ENCODE data around the gene ESYT2. TPM values are rescaled to one million over a fixed set of nuclear protein-coding genes. Genes with fewer than 3 reads are reported as not detected.

The ESYT2 gene
- total and polyA plus RNA-seq, 9 of the 15 experiments (the other 6 are each of a cell fraction or from before 2014, with no cell fraction given), result 5.8 to 86.9 (median 64.7) TPM

DNA sequence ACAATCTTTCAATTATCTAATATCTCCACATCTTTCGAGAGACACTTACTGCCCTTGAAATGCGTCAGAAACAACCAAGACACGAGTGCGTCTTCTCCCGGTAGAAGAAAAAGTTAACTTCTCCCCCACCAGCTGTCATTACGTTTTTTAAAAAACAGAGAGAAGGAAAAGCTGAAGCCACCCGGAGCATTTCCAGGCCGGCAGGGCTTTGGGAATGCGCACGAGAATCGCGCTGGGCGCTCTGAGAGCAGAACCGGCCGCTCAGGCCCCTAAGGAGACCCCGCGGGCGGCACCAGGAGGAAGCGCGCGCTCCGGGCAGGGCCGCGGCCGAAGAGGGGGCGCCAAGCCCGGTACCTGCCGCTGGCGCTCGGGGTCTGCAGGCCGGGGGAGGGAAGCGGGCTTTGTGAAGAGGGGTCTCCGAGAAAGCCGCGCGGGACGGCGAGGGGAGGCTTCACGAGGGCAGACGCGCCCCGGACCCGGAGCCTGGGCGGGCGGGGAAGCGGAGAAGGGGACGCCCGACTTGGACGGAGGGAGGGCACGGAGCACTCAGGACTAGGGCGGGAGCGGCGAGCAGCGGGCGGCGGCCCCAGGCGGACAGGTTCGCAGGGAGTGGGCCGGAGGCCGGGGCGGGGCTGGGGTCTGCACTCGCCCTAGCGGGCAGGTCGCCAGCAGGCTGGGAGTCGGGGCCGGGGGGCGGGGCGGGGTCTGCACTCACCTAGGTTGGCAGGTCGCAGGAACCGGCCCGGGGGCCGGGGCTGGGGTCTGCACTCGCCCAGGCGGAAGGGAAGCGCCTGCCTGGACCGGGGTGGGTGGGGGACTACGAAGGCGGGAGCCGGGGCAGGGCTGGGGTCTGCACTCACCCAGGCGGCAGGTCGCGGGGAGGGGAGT, 932 bp downstream of the ESYT2 start (continued):
- TF ChIP-seq, protein P1, sequence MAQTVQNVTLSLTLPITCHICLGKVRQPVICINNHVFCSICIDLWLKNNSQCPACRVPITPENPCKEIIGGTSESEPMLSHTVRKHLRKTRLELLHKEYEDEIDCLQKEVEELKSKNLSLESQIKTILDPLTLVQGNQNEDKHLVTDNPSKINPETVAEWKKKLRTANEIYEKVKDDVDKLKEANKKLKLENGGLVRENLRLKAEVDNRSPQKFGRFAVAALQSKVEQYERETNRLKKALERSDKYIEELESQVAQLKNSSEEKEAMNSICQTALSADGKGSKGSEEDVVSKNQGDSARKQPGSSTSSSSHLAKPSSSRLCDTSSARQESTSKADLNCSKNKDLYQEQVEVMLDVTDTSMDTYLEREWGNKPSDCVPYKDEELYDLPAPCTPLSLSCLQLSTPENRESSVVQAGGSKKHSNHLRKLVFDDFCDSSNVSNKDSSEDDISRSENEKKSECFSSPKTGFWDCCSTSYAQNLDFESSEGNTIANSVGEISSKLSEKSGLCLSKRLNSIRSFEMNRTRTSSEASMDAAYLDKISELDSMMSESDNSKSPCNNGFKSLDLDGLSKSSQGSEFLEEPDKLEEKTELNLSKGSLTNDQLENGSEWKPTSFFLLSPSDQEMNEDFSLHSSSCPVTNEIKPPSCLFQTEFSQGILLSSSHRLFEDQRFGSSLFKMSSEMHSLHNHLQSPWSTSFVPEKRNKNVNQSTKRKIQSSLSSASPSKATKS (CRISPR knock-in tag; IDR thresholded peaks at IDR 0.05), result no peak
- TF ChIP-seq TAF1 (IDR thresholded peaks at IDR 0.05; ENCODE audit: control insufficient read depth, extremely low read depth, insufficient read depth, low read length, severe bottlenecking), result no peak
- TF ChIP-seq SPI1 (IDR thresholded peaks at IDR 0.05; ENCODE audit: borderline replicate concordance, low read depth, low read length), result 0 out of 2 replicates have a peak, but pooled peaks have one; percentile 22
- TF ChIP-seq ZNF778 (CRISPR knock-in tag; IDR thresholded peaks at IDR 0.05), result no peak
- peak; percentile 46; the same call in 1 of the 2 replicates for TF ChIP-seq ELF1 (tag; IDR thresholded peaks at IDR 0.05)
- peak; percentile 23 for TF ChIP-seq CHD4 (IDR thresholded peaks at IDR 0.05; ENCODE audit: insufficient read depth, insufficient replicate concordance, low read depth, low read length, poor library complexity, severe bottlenecking)
- TF ChIP-seq RAD51 (IDR thresholded peaks at IDR 0.05; ENCODE audit: borderline replicate concordance, low read depth), result no peak
- no peak for TF ChIP-seq NCOA4 (IDR thresholded peaks at IDR 0.05; ENCODE audit: partially characterized antibody)
- no peak for TF ChIP-seq TCF3 (CRISPR knock-in tag; IDR thresholded peaks at IDR 0.05)
- no peak for TF ChIP-seq CREB1 (IDR thresholded peaks at IDR 0.05)
- TF ChIP-seq CREB1 (CRISPR knock-in tag; IDR thresholded peaks at IDR 0.05), result no peak
- no peak for TF ChIP-seq ZNF780A (CRISPR knock-in tag; IDR thresholded peaks at IDR 0.05)
- no peak for TF ChIP-seq MCM5 (IDR thresholded peaks at IDR 0.05; ENCODE audit: low read depth)
- TF ChIP-seq BRD4 (IDR thresholded peaks at IDR 0.05), result no peak; the same call in 1 of the 2 replicates
- TF ChIP-seq NR2C2 (CRISPR knock-in tag; IDR thresholded peaks at IDR 0.05), result no peak
- no peak for TF ChIP-seq NR2C2 (tag; IDR thresholded peaks at IDR 0.05)
- TF ChIP-seq, protein P2, sequence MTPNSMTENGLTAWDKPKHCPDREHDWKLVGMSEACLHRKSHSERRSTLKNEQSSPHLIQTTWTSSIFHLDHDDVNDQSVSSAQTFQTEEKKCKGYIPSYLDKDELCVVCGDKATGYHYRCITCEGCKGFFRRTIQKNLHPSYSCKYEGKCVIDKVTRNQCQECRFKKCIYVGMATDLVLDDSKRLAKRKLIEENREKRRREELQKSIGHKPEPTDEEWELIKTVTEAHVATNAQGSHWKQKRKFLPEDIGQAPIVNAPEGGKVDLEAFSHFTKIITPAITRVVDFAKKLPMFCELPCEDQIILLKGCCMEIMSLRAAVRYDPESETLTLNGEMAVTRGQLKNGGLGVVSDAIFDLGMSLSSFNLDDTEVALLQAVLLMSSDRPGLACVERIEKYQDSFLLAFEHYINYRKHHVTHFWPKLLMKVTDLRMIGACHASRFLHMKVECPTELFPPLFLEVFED (CRISPR knock-in tag; conservative IDR thresholded peaks at IDR 0.05), result no peak
- no peak for TF ChIP-seq MIER1 (IDR thresholded peaks at IDR 0.05; ENCODE audit: low read depth)
- TF ChIP-seq PHF20 (IDR thresholded peaks at IDR 0.05; ENCODE audit: partially characterized antibody), result peak; percentile 12
- 0 out of 2 replicates have a peak, but pooled peaks have one; percentile 5 for TF ChIP-seq TAL1 (IDR thresholded peaks at IDR 0.05)
- no peak for TF ChIP-seq MTF1 (CRISPR knock-in tag; IDR thresholded peaks at IDR 0.05; ENCODE audit: borderline replicate concordance)
- peak; percentile 57; the same call in 1 of the 2 replicates for TF ChIP-seq SMARCA4 (IDR thresholded peaks at IDR 0.05)
- no peak for TF ChIP-seq GTF2F1 (IDR thresholded peaks at IDR 0.05; ENCODE audit: low read depth, low read length)
- no peak for TF ChIP-seq PTBP1 (IDR thresholded peaks at IDR 0.05; ENCODE audit: low read depth, low read length)
- no peak for TF ChIP-seq EGR1 (conservative IDR thresholded peaks at IDR 0.05)
- TF ChIP-seq KDM5B (IDR thresholded peaks at IDR 0.05; ENCODE audit: insufficient replicate concordance, low read depth, low read length), result peak; percentile 35
- no peak for TF ChIP-seq ZNF766 (CRISPR knock-in tag; conservative IDR thresholded peaks at IDR 0.05)
- TF ChIP-seq ZFP1 (CRISPR knock-in tag; IDR thresholded peaks at IDR 0.05), result no peak

Measured in K562 (cell line).